GM23338 (cell line): ENCODE results near the gene SLC44A4. TPM values are rescaled to one million over a fixed set of nuclear protein-coding genes. Genes with fewer than 3 reads are reported as not detected.

ENCODE experiments used
- ATAC-seq: fragments of 200-7000 bp; cut with Tn5 transposase; 3 replicates; pipeline ENCODE4 v1.9.1; 2020
- DNase-seq: peaks from one replicate; pipeline ENCODE4 v3.0.0-alpha.2; 2015; ENCODE audit warnings: low spot score
- H2AFZ ChIP-seq: fragments of 200-600 bp; sonication (generic); 2 replicates; pipeline ENCODE4 v1.8.0; 2016; ENCODE audit warnings: antibody characterized with exemption, mild to moderate bottlenecking, moderate library complexity
- H3F3A ChIP-seq: fragments of 200-600 bp; sonication (generic); replicated peaks from 2 replicates; pipeline ENCODE4 v1.8.0; 2017; ENCODE audit warnings: antibody characterized with exemption, mixed run types, low read depth
- H3K27ac ChIP-seq: fragments of 200-600 bp; sonication (generic); 2 replicates; pipeline ENCODE4 v1.6.1; 2016; ENCODE audit warnings: low read depth
- H3K27me3 ChIP-seq: fragments of 200-600 bp; sonication (generic); 2 replicates; pipeline ENCODE4 v1.8.0; 2016; ENCODE audit warnings: mild to moderate bottlenecking, mixed run types, moderate library complexity; ENCODE audit not compliant: insufficient read depth
- H3K36me3 ChIP-seq: fragments of 200-600 bp; sonication (generic); 2 replicates; pipeline ENCODE4 v1.8.0; 2016; ENCODE audit warnings: mild to moderate bottlenecking; ENCODE audit not compliant: insufficient read depth
- H3K4me1 ChIP-seq: fragments of 200-600 bp; sonication (generic); 2 replicates; pipeline ENCODE4 v1.8.0; 2016; ENCODE audit warnings: mild to moderate bottlenecking, moderate library complexity; ENCODE audit not compliant: insufficient read depth
- H3K4me2 ChIP-seq: fragments of 200-600 bp; sonication (generic); 2 replicates; pipeline ENCODE4 v1.7.1; 2017; ENCODE audit warnings: mixed run types
- H3K4me3 ChIP-seq: fragments of 200-600 bp; sonication (generic); 2 replicates; pipeline ENCODE4 v1.6.1; 2016; ENCODE audit warnings: mixed run types
- H3K79me2 ChIP-seq: fragments of 200-600 bp; sonication (generic); replicated peaks from 2 replicates; pipeline ENCODE4 v1.8.0; 2017; ENCODE audit warnings: mild to moderate bottlenecking; ENCODE audit not compliant: insufficient read depth
- H3K9me2 ChIP-seq: fragments of 200-600 bp; sonication (generic); 2 replicates; pipeline ENCODE4 v1.8.0; 2017; ENCODE audit not compliant: insufficient read depth
- H4K20me1 ChIP-seq: fragments of 200-600 bp; sonication (generic); replicated peaks from 2 replicates; pipeline ENCODE4 v1.8.0; 2017; ENCODE audit warnings: mild to moderate bottlenecking; ENCODE audit not compliant: insufficient read depth
- H3K27ac Mint-ChIP-seq: 2 replicates; pipeline ENCODE4 v1.8.0; 2020; ENCODE audit warnings: inconsistent platforms, mild to moderate bottlenecking, moderate library complexity, mixed read lengths
- H3K27me3 Mint-ChIP-seq: 3 replicates; pipeline ENCODE4 v1.8.0; 2022; ENCODE audit warnings: low read depth, mild to moderate bottlenecking, moderate library complexity, mixed read lengths, inconsistent platforms; ENCODE audit not compliant: insufficient read depth, poor library complexity
- H3K36me3 Mint-ChIP-seq: 3 replicates; pipeline ENCODE4 v1.8.0; 2021; ENCODE audit warnings: low read depth, mild to moderate bottlenecking, inconsistent platforms, moderate library complexity, mixed read lengths
- H3K4me1 Mint-ChIP-seq: 3 replicates; pipeline ENCODE4 v1.8.0; 2020; ENCODE audit warnings: mild to moderate bottlenecking, inconsistent platforms, mixed read lengths
- H3K4me3 Mint-ChIP-seq: 3 replicates; pipeline ENCODE4 v1.8.0; 2021; ENCODE audit warnings: moderate library complexity, mild to moderate bottlenecking, inconsistent platforms, mixed read lengths
- H3K9me3 Mint-ChIP-seq: 3 replicates; pipeline ENCODE4 v1.8.0; 2020; ENCODE audit warnings: moderate library complexity, mild to moderate bottlenecking, inconsistent platforms, mixed read lengths
- CREB1 ChIP-seq: fragments of 250-450 bp; sonication (Bioruptor Pico); IDR thresholded peaks from 2 replicates; pipeline ENCODE4 v1.5.0; 2020; ENCODE audit warnings: low read depth, mild to moderate bottlenecking, moderate library complexity
- EZH2 ChIP-seq: fragments of 200-600 bp; sonication (generic); IDR thresholded peaks from one replicate; pipeline ENCODE4 v1.8.0; 2017; ENCODE audit warnings: antibody characterized with exemption, mild to moderate bottlenecking, low read depth; ENCODE audit not compliant: unreplicated experiment
- EZH2phosphoT487 ChIP-seq: fragments of 200-600 bp; sonication (generic); IDR thresholded peaks from one replicate; pipeline ENCODE4 v1.8.1; 2018; ENCODE audit warnings: antibody characterized with exemption; ENCODE audit not compliant: unreplicated experiment
- JUNB ChIP-seq: IDR thresholded peaks from one replicate; pipeline ENCODE4 v1.6.1; 2016; ENCODE audit warnings: antibody characterized with exemption; ENCODE audit not compliant: unreplicated experiment
- NANOG ChIP-seq: IDR thresholded peaks from 2 replicates; pipeline ENCODE4 v1.6.1; 2016; ENCODE audit warnings: antibody characterized with exemption, borderline replicate concordance
- POLR2AphosphoS5 ChIP-seq: IDR thresholded peaks from 2 replicates; pipeline ENCODE4 v1.6.1; 2016; ENCODE audit warnings: antibody characterized with exemption, low read depth
- STAT1 ChIP-seq: IDR thresholded peaks from one replicate; pipeline ENCODE4 v1.6.1; 2016; ENCODE audit warnings: antibody characterized with exemption; ENCODE audit not compliant: unreplicated experiment
- ZNF114 ChIP-seq: fragments of 250-450 bp; sonication (Bioruptor Pico); IDR thresholded peaks from 2 replicates; pipeline ENCODE4 v1.5.0; 2020; ENCODE audit warnings: mild to moderate bottlenecking, moderate library complexity
- ZNF331 ChIP-seq: fragments of 250-450 bp; sonication (Bioruptor Pico); IDR thresholded peaks from 2 replicates; pipeline ENCODE4 v1.5.0; 2020; ENCODE audit warnings: low read depth, mild to moderate bottlenecking, moderate library complexity
- polyA plus RNA-seq: library from polyadenylated mRNA; unstranded; fragments of >200 nt; fragmentation: Nextera tagmentation; extraction: Ambion mirVana; gene quantifications from 2 replicates; pipeline ENCODE4 v1.2.1, GENCODE V29; 2016
- total RNA-seq: library from RNA; depleted of rRNA; stranded (reverse); fragments of >200 nt; shearing (Covaris generic); gene quantifications from 2 replicates; pipeline ENCODE4 v1.2.3, GENCODE V29; 2014
- TF ChIP-seq, protein P1 (sequence below): fragments of 250-450 bp; sonication (Bioruptor Pico); IDR thresholded peaks from 2 replicates; pipeline ENCODE4 v1.5.0; 2020; ENCODE audit warnings: mild to moderate bottlenecking, moderate library complexity
- TF ChIP-seq, protein P2 (sequence below), 2 experiments: fragments of 200-600 bp in 1 of 2; sonication (generic) in 1 of 2; conservative IDR thresholded peaks; 2 replicates each; pipeline versions ENCODE4 v1.5.1 to v1.6.1; 2016 to 2017; ENCODE audit warnings: antibody characterized with exemption in 2 of 2, low read depth in 2 of 2, mild to moderate bottlenecking in 2 of 2, moderate library complexity in 1 of 2
- TF ChIP-seq, protein P3 (sequence below): IDR thresholded peaks from 2 replicates; pipeline ENCODE4 v1.6.1; 2016; ENCODE audit warnings: antibody characterized with exemption
- TF ChIP-seq, protein P4 (sequence below): IDR thresholded peaks from one replicate; pipeline ENCODE4 v1.6.1; 2018; ENCODE audit warnings: antibody characterized with exemption; ENCODE audit not compliant: unreplicated experiment

SLC44A4 gene
- total and polyA plus RNA-seq, 2 experiments from 2014 or later, result 1.1 to 3.7 TPM

DNA sequence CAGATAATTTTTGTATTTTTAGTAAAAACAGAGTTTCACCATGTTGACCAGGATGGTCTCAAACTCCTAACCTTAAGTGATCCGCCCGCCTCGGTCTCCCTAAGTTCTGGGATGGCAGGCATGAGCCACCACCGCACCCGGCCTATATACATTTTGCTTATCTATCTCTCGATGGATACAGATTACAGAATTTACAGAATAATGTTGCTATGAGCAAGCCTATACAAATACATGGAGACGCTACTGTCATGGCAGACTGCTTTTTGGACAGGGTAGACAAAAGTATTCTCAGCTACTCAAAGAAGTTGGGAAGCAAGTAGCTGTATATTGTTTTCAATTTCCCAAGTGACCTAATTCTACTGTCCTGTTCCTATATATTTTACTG is 65.3 kb downstream of the SLC44A4 start:
- Histone ChIP-seq H3F3A (0 out of 2 replicates have a peak, but pooled peaks cover 6% of the 10 kb centered on the region), H3K9me2 (no peaks in the 10 kb centered on the region), H3K4me3 (peak overlapping the region; percentile 51), H3K79me2 (peaks cover 11% of the 10 kb centered on the region), H3K36me3 (no peaks in the 10 kb centered on the region), H3K27me3 (no peaks in the 10 kb centered on the region), H2AFZ (peak overlapping the region; percentile 95), H3K4me2 (peak overlapping the region; percentile 76), H3K4me1 (peaks cover 18% of the 10 kb centered on the region), H3K27ac (peak overlapping the region; percentile 91; the same call in 1 of the 2 replicates), H4K20me1 (peaks cover 8% of the 10 kb centered on the region; the same call in 1 of the 2 replicates)
- Mint-ChIP-seq H3K36me3 (peaks cover 9% of the 10 kb centered on the region; the same call in 2 of the 3 replicates), H3K27ac (no peak overlapping the region), H3K4me1 (peaks cover 16% of the 10 kb centered on the region), H3K27me3 (peaks cover 31% of the 10 kb centered on the region), H3K9me3 (peaks cover 10% of the 10 kb centered on the region; the same call in 2 of the 3 replicates), H3K4me3 (peak overlapping the region; percentile 89)
- TF ChIP-seq POLR2AphosphoS5 (no peak), EZH2 (no peak), ZNF114 (CRISPR knock-in tag) (no peak), CREB1 (CRISPR knock-in tag) (no peak), JUNB (no peak), ZNF331 (CRISPR knock-in tag) (no peak), NANOG (no peak), STAT1 (no peak), EZH2phosphoT487 (no peak)
- TF ChIP-seq, protein P1, sequence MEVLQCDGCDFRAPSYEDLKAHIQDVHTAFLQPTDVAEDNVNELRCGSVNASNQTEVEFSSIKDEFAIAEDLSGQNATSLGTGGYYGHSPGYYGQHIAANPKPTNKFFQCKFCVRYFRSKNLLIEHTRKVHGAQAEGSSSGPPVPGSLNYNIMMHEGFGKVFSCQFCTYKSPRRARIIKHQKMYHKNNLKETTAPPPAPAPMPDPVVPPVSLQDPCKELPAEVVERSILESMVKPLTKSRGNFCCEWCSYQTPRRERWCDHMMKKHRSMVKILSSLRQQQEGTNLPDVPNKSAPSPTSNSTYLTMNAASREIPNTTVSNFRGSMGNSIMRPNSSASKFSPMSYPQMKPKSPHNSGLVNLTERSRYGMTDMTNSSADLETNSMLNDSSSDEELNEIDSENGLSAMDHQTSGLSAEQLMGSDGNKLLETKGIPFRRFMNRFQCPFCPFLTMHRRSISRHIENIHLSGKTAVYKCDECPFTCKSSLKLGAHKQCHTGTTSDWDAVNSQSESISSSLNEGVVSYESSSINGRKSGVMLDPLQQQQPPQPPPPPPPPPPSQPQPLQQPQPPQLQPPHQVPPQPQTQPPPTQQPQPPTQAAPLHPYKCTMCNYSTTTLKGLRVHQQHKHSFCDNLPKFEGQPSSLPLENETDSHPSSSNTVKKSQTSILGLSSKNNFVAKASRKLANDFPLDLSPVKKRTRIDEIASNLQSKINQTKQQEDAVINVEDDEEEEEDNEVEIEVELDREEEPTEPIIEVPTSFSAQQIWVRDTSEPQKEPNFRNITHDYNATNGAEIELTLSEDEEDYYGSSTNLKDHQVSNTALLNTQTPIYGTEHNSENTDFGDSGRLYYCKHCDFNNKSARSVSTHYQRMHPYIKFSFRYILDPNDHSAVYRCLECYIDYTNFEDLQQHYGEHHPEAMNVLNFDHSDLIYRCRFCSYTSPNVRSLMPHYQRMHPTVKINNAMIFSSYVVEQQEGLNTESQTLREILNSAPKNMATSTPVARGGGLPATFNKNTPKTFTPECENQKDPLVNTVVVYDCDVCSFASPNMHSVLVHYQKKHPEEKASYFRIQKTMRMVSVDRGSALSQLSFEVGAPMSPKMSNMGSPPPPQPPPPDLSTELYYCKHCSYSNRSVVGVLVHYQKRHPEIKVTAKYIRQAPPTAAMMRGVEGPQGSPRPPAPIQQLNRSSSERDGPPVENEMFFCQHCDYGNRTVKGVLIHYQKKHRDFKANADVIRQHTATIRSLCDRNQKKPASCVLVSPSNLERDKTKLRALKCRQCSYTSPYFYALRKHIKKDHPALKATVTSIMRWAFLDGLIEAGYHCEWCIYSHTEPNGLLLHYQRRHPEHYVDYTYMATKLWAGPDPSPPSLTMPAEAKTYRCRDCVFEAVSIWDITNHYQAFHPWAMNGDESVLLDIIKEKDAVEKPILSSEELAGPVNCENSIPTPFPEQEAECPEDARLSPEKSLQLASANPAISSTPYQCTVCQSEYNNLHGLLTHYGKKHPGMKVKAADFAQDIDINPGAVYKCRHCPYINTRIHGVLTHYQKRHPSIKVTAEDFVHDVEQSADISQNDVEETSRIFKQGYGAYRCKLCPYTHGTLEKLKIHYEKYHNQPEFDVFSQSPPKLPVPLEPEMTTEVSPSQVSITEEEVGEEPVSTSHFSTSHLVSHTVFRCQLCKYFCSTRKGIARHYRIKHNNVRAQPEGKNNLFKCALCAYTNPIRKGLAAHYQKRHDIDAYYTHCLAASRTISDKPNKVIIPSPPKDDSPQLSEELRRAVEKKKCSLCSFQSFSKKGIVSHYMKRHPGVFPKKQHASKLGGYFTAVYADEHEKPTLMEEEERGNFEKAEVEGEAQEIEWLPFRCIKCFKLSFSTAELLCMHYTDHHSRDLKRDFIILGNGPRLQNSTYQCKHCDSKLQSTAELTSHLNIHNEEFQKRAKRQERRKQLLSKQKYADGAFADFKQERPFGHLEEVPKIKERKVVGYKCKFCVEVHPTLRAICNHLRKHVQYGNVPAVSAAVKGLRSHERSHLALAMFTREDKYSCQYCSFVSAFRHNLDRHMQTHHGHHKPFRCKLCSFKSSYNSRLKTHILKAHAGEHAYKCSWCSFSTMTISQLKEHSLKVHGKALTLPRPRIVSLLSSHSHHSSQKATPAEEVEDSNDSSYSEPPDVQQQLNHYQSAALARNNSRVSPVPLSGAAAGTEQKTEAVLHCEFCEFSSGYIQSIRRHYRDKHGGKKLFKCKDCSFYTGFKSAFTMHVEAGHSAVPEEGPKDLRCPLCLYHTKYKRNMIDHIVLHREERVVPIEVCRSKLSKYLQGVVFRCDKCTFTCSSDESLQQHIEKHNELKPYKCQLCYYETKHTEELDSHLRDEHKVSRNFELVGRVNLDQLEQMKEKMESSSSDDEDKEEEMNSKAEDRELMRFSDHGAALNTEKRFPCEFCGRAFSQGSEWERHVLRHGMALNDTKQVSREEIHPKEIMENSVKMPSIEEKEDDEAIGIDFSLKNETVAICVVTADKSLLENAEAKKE (CRISPR knock-in tag), result no peak
- TF ChIP-seq, protein P2, sequence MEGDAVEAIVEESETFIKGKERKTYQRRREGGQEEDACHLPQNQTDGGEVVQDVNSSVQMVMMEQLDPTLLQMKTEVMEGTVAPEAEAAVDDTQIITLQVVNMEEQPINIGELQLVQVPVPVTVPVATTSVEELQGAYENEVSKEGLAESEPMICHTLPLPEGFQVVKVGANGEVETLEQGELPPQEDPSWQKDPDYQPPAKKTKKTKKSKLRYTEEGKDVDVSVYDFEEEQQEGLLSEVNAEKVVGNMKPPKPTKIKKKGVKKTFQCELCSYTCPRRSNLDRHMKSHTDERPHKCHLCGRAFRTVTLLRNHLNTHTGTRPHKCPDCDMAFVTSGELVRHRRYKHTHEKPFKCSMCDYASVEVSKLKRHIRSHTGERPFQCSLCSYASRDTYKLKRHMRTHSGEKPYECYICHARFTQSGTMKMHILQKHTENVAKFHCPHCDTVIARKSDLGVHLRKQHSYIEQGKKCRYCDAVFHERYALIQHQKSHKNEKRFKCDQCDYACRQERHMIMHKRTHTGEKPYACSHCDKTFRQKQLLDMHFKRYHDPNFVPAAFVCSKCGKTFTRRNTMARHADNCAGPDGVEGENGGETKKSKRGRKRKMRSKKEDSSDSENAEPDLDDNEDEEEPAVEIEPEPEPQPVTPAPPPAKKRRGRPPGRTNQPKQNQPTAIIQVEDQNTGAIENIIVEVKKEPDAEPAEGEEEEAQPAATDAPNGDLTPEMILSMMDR (conservative IDR thresholded peaks at IDR 0.05; ENCODE audit: low read depth in 2 of 2), result no peak
- TF ChIP-seq, protein P3, sequence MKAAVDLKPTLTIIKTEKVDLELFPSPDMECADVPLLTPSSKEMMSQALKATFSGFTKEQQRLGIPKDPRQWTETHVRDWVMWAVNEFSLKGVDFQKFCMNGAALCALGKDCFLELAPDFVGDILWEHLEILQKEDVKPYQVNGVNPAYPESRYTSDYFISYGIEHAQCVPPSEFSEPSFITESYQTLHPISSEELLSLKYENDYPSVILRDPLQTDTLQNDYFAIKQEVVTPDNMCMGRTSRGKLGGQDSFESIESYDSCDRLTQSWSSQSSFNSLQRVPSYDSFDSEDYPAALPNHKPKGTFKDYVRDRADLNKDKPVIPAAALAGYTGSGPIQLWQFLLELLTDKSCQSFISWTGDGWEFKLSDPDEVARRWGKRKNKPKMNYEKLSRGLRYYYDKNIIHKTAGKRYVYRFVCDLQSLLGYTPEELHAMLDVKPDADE, result no peak
- TF ChIP-seq, protein P4, sequence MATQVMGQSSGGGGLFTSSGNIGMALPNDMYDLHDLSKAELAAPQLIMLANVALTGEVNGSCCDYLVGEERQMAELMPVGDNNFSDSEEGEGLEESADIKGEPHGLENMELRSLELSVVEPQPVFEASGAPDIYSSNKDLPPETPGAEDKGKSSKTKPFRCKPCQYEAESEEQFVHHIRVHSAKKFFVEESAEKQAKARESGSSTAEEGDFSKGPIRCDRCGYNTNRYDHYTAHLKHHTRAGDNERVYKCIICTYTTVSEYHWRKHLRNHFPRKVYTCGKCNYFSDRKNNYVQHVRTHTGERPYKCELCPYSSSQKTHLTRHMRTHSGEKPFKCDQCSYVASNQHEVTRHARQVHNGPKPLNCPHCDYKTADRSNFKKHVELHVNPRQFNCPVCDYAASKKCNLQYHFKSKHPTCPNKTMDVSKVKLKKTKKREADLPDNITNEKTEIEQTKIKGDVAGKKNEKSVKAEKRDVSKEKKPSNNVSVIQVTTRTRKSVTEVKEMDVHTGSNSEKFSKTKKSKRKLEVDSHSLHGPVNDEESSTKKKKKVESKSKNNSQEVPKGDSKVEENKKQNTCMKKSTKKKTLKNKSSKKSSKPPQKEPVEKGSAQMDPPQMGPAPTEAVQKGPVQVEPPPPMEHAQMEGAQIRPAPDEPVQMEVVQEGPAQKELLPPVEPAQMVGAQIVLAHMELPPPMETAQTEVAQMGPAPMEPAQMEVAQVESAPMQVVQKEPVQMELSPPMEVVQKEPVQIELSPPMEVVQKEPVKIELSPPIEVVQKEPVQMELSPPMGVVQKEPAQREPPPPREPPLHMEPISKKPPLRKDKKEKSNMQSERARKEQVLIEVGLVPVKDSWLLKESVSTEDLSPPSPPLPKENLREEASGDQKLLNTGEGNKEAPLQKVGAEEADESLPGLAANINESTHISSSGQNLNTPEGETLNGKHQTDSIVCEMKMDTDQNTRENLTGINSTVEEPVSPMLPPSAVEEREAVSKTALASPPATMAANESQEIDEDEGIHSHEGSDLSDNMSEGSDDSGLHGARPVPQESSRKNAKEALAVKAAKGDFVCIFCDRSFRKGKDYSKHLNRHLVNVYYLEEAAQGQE, result no peak
- ATAC-seq, result no peak
- no peak for DNase-seq
